Mesothelial cell of epicardium (in vitro differentiated cells): Measurements from ENCODE around the gene TUBE1. TPM values are rescaled to one million over a fixed set of nuclear protein-coding genes. Genes with fewer than 3 reads are reported as not detected.
"Not testable (repeated sequence)": the region's sequence is repeated elsewhere in the genome, so short reads cannot be mapped to it uniquely, and the experiment has no call there.

ENCODE experiments used
- DNase-seq, 2 experiments: peaks; one replicate each; pipeline ENCODE4 v3.0.0; 2021; ENCODE audit warnings: low spot score in 2 of 2; ENCODE audit not compliant: unreplicated experiment in 2 of 2
- H3K27ac Mint-ChIP-seq: 2 replicates; pipeline ENCODE4 v1.8.0; 2021; ENCODE audit warnings: mixed read lengths
- H3K27me3 Mint-ChIP-seq: 2 replicates; pipeline ENCODE4 v1.8.0; 2021; ENCODE audit warnings: low read depth, mixed read lengths
- H3K36me3 Mint-ChIP-seq: 2 replicates; pipeline ENCODE4 v1.8.0; 2021; ENCODE audit warnings: mixed read lengths
- H3K4me1 Mint-ChIP-seq: 2 replicates; pipeline ENCODE4 v1.8.0; 2021; ENCODE audit warnings: mixed read lengths
- H3K4me3 Mint-ChIP-seq: 2 replicates; pipeline ENCODE4 v1.8.0; 2021; ENCODE audit warnings: mild to moderate bottlenecking, moderate library complexity, mixed read lengths
- H3K9me3 Mint-ChIP-seq: 2 replicates; pipeline ENCODE4 v1.8.0; 2021; ENCODE audit warnings: mixed read lengths
- total RNA-seq: library from RNA; stranded (reverse); gene quantifications from 3 replicates; pipeline ENCODE4 v1.2.1, GENCODE V29; 2021
- TF ChIP-seq, protein P1 (sequence below): fragments of 200-600 bp; sonication (generic); IDR thresholded peaks from one replicate; pipeline ENCODE4 v1.5.0; 2021; ENCODE audit warnings: antibody characterized with exemption; ENCODE audit not compliant: unreplicated experiment

The TUBE1 gene
- total RNA-seq, 1 donor from 2014 or later = 19.0 TPM

DNA sequence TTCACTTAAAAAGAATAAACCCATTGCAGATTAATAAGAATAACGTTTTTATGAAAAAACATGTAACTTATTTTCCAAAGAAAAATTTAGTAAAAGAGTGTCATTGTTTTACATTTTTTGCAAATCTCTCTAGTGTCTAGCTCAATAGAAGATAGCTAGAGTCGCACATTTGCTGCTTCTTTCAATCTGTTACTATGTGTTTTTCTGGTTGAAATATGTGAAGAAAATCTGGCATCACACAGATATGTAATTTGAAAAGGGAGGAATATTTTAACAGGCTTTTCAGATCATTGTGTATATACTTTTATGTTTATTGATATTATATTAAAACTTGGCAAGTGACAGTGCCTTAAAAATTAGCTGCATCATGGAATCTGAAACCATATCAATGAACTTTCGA is 24.3 kb downstream of the TUBE1 start:
- H3K4me3 Mint-ChIP-seq = no peak overlapping the region

DNA sequence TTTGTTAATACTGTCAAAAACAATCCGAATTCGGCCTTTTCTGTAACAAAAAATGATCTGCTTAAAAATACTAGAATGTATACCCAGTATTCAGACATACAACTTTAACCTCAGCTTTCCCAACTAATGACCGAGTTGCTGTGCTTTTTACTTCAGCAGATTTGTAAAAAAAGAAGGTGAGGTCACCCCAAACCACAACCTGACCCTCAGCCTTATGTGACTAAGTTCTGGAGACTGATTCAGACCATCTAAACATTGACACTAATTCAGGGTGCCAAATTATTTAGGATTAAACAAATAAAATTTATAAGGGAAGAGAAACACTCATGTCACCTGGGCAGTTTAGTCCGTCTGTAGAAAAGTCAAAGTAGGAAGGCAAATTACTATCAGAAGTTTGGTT is 25.7 kb downstream of the TUBE1 start:
- Mint-ChIP-seq H3K4me3 (no peak overlapping the region), H3K27ac (no peak overlapping the region), H3K4me1 (peaks cover 5% of the 10 kb centered on the region), H3K36me3 (no peaks in the 10 kb centered on the region), H3K27me3 (no peaks in the 10 kb centered on the region), H3K9me3 (no peaks in the 10 kb centered on the region)
- TF ChIP-seq, protein P1, sequence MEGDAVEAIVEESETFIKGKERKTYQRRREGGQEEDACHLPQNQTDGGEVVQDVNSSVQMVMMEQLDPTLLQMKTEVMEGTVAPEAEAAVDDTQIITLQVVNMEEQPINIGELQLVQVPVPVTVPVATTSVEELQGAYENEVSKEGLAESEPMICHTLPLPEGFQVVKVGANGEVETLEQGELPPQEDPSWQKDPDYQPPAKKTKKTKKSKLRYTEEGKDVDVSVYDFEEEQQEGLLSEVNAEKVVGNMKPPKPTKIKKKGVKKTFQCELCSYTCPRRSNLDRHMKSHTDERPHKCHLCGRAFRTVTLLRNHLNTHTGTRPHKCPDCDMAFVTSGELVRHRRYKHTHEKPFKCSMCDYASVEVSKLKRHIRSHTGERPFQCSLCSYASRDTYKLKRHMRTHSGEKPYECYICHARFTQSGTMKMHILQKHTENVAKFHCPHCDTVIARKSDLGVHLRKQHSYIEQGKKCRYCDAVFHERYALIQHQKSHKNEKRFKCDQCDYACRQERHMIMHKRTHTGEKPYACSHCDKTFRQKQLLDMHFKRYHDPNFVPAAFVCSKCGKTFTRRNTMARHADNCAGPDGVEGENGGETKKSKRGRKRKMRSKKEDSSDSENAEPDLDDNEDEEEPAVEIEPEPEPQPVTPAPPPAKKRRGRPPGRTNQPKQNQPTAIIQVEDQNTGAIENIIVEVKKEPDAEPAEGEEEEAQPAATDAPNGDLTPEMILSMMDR = no peak
- DNase-seq = no peak

More for the DNA sequence above, 24.3 kb downstream of the TUBE1 start:
- no peak for DNase-seq
- Mint-ChIP-seq H3K36me3 (no peaks in the 10 kb centered on the region), H3K4me1 (peaks cover 9% of the 10 kb centered on the region), H3K27me3 (no peaks in the 10 kb centered on the region), H3K9me3 (no peaks in the 10 kb centered on the region), H3K27ac (no peak overlapping the region)
- TF ChIP-seq, protein P1 = no peak

DNA sequence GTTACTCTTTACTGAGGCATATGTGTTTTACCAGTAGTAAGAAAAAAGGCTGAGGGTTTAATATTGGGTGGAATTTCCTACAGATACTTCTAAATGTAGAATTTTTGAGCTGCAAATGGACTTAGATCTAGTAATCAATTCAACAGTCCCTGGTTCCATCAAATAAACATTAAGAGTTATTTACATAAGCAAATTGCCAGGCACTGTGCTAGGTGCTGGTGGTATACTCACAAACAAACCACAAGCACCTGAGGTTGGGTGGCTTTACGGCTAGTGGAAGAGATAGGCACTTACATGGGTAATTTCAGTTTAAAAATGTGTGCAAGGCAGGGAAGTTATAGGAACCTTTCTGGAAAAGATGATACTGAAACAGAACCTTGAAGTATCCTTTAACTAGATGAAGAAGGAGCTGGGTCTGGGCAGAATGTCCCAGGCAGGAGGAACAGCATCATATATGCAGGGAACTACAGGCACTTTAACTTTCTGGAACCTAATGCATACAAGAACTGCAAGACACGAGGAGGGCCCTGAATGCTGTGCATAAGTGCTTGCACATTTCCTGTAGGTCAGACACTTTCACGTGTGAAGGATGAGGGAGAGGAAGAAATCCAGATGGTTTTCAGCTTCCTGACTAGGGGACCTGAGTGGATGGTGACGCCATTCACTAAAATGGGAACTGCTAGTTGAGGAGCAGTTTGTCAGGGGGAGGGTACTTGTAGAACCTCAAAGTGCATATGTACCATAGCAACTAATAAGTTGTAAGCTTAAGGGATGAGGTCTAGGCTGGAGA is 28.8 kb downstream of the TUBE1 start:
- no peak overlapping the region for H3K27ac Mint-ChIP-seq
- H3K36me3 Mint-ChIP-seq = no peaks in the 10 kb centered on the region
- peaks cover 6% of the 10 kb centered on the region for H3K4me1 Mint-ChIP-seq
- no peaks in the 10 kb centered on the region for H3K9me3 Mint-ChIP-seq
- TF ChIP-seq, protein P1 = no peak
- no peaks in the 10 kb centered on the region for H3K27me3 Mint-ChIP-seq
- DNase-seq = no peak
- no peak overlapping the region for H3K4me3 Mint-ChIP-seq

DNA sequence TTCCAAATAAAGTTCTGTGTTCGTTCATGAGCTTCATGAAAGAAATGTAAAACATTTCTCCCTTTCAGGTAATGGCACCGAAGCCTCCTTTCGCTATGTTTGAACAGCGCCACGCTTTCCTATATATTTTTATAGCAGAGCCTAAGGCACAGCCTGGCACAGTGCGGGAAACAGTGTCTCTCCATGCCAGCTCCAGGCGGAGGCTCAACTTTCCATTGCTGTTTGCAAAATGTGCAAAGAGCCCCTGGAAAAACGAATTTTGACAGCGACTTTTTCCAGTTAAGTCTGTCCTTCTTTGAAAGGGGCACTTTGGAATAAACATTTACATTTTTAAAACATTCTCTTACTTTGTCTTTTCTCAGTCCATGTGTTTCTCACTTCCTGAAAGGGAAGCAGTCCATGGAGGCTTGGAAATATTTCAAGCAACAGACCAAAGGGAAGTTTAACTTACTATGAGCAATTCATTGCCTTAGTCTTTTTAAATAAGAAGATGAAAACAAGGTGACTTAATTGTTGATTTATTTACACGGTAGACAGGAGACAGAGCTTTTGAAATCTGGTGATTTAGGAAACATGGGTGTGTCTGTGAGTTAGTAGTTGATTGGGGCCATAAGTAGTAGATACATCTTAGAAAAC is 32.6 kb downstream of the TUBE1 start:
- Mint-ChIP-seq H3K27ac (no peak overlapping the region), H3K27me3 (no peaks in the 10 kb centered on the region), H3K4me1 (peaks cover 6% of the 10 kb centered on the region)

DNA sequence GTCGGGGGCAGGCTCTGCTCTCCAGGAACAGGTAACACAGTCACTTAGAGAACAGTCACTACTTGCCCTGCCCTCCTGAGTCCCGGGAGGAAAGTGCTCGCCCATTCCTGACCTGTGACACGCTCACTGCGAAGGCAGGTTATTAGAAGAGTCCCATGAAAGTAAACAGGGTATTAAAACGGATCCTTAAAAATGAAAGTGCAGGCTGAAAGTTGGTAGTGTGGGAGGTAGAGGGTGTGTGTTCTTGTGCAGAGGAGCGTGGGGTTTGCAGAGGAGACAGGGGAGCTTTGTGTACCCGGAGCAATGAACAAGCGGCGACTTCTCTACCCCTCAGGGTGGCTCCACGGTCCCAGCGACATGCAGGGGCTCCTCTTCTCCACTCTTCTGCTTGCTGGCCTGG is 33.3 kb downstream of the TUBE1 start, which contains the start of gene CCN6:
Gene CCN6 (plus strand): TSS at position 104 of the 400 bp plus-strand sequence. CDS start 254 bp downstream, at position 358.
- Mint-ChIP-seq H3K27me3 (no peaks in the 10 kb centered on the region), H3K27ac (no peak within 1 kb of the TSS), H3K36me3 (no peaks in the 10 kb centered on the region), H3K4me1 (peaks cover 6% of the 10 kb centered on the region), H3K9me3 (no peaks in the 10 kb centered on the region), H3K4me3 (no peak within 1 kb of the TSS)
- no peak for DNase-seq
- TF ChIP-seq, protein P1 = no peak

More for the DNA sequence above, 32.6 kb downstream of the TUBE1 start:
- Mint-ChIP-seq H3K9me3 (no peaks in the 10 kb centered on the region), H3K36me3 (no peaks in the 10 kb centered on the region), H3K4me3 (no peak overlapping the region)
- TF ChIP-seq, protein P1 = no peak
- DNase-seq = no peak

DNA sequence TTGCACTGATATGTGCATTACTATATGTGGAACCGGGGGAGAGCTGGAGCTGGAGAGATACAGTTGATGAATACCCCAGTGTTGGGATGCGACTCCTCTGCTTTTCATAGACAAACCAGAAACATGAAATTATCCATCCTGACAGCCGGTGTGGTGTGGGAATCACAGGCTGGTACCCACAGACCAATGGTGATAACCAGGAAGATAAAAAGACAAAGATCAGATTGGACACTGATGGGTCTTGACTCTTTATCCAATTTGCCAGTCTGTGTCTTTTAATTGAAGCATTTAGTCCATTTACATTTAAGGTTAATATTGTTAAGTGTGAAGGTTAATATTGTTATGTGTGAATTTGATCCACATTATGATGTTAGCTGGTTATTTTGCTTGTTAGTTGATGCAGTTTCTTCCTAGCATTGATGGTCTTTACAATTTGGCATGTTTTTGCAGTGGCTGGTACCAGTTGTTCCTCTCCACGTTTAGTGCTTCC is 36.0 kb downstream of the TUBE1 start:
- not testable (repeated sequence) for H3K27me3 Mint-ChIP-seq, H3K4me1 Mint-ChIP-seq, H3K9me3 Mint-ChIP-seq, H3K4me3 Mint-ChIP-seq, H3K36me3 Mint-ChIP-seq, DNase-seq, H3K27ac Mint-ChIP-seq
